GOT3 (cell line): ENCODE results near the gene SLC8A1.

Source experiments
- DNase-seq: peaks from one replicate; lab custom pipeline; 2025; ENCODE audit warnings: mixed read lengths; lab: John Stamatoyannopoulos, UW

Gene SLC8A1

DNA sequence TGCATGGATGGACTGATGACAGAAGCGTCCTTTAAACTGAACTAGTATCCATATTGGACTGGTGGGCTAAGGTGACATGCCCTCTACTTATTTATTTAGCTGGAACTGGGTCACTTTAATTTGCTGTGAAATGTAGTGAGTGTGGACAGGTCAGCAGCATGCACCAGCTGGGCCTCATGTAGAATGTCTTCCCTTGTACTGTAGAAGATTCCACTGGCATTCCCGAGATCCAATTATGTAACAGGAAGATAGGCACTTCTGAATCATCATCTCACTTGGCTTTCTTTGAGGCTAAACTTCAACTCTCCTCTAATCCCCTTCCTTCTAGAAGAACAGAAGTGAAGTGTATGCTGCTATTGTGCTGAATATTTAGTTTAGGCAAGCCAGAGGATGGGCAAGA, 296.2 kb downstream of the SLC8A1 start:
- no peak for DNase-seq

DNA sequence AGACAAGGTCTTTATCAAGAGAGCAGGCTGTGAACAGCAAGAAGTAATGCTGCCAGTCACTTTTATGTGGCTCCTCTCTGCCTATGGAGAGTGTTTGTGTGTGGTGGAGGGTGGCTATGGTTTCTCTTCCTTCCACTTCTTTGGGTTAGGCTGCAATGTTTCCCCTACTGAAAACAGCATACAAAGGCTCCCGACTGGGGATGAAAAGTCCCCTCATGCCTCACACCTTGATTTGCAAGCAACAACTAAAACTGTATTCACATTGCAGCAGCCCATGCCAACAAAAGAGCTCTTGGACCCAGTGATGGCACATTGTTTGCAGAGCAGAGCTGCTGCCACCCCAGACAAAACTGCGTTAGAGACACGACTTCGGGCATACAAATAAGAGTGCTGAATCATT, 301.6 kb downstream of the SLC8A1 start:
- no peak for DNase-seq

DNA sequence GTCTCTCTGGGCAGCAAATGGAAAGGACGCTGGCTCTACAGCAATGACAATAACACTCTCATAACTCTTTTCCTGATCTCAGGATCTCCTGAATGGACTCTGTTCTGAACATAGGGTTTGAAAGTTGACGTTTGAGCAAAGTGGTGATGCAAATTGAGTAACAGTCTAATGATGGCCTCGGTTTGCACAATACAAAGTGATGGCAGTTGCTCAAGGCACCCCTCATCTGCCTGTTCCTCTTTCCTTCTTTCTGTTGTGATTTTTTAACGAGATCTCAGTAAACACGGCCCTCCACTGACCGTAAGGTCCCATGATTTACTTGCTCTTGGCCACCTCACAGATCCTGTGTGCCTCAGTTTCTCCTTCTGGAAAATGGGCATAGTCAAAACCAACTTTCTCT, 303.6 kb downstream of the SLC8A1 start:
- no peak for DNase-seq

DNA sequence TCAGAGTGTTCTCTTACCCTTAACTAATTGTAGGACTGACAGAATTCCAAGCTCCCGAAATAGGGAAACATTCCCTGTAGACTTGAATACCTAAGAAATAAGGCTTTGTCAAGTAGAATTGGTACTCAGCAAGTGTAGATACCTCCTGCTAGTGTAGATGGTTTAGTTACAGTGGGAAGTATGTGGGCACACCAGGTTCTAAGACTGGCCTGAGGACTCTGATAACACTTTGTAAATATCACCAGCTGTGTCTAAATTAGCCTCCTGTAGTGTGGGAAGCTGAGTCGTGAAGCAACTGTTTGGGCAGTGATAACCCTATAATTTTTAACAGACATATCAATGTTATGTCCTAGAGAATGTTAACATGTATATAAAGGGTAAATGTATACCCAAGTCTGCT, 304.5 kb downstream of the SLC8A1 start:
- DNase-seq, result no peak

DNA sequence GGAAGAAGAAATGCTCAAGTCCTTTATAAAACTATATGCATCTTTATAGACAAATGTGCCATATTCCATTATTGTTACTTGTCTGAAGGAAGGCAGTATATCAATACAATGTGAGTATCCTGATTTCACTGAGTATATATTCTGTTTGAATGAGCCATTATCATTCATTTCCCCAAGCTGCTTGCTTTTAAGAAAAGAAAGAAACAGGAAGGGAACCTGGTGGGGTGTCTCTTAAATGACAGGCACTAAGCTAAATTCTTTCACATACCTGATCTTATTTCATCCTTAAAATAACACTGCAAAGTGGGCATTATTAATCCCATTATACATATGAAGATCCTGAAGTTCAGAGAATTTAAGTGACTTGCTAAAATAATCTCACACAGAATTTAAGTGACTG, 307.9 kb downstream of the SLC8A1 start:
- DNase-seq, result no peak

DNA sequence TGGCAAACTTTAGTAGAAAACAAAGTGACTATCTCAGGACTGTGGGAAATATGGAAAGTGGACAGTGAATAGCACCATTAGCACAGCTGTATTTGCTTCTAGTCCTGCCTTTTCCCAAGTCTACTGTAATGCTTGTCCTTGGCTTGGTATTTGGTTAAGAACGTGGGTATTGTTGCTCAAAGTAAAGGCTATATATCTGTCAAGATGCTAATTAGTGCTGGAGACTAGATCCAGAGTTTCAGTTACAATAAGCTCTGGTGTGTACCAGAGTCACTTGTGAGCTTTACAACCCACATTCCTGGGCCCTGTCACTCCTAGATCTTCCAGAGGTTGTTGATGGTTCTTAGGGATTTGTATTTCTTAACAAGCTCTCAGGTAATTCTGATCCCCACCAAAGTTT, 313.6 kb downstream of the SLC8A1 start:
- DNase-seq, result no peak

DNA sequence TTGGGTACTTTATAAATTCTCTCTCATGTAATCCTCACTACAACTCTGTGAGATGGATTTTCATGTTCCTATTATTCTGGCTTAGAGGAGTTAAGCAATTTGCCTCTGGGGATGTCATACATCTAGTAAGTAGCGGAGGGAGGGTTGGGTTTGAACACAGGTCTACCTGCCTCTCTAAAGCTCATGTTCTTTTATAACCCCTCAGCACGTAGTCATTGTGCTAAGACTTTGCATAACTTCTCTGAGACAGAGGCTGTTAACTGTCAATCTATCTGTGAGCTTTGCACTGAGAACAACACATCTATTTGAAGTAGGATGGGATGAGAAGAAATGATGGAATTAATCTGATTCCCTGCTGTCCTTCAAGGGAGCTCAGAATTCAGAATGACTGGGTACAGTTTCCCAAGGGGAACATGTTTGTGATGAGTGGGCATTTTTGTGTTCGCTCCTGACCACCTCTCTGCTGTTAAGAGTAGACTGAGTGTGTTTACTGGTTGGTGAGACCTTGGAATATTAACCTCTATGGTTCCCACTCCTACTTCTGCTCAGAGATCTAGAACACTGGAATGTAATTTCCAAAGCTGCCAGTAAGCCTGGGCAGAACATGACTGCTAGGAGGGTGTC, 320.7 kb downstream of the SLC8A1 start:
- DNase-seq, result no peak

DNA sequence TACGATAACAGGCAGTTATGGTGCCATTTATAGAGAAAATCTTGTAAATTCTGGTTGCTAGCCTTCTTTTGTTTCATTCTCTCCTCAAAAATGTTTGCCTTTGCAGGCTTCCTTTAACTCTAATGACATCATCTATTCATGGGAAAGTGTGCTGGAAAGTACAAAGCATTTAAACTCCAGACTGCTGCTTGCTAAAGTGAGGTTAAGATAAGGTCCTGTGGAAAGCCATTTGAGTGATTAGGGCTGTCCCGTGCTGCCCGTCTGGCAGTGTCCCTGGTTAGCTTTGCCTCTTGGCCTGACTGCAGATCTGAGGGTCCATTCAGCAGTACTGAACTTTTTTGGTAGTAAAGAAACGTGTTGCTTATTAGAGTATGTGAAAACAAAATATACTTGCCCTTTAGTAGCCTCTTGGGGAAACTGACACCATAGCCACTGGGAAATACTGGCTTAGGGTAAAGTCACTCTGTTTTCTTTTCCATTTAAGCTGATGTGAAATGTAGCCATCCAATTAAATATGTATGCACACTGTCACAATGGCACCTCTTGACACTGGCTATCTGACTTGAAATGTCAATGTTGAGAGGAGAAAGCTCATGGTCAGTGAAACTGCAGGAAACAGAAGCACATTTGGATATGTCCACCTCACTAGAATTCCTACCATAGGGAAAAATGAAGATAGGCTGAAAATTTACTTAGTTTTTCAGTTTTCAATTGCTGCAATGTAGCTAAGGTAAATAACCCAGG, 321.5 kb downstream of the SLC8A1 start:
- no peak for DNase-seq

DNA sequence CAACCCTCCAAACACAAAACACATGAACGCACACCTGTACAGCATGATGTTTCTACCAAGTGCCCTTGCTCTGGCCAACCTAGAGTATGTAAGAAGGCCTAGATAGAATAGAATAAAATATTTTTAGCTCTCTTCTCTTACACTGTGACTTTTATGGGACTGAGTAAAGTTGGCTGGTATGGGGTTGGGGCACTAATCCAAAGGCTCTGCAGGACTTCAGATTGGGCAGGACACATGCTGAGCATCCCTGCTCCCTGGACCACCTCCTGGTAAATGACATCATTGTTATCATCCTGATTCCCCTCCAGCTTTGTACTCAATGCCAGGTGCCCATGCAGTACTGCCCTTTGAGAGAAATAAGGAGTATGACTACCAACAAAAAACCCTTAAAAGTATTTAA, 322.2 kb downstream of the SLC8A1 start:
- DNase-seq, result no peak

DNA sequence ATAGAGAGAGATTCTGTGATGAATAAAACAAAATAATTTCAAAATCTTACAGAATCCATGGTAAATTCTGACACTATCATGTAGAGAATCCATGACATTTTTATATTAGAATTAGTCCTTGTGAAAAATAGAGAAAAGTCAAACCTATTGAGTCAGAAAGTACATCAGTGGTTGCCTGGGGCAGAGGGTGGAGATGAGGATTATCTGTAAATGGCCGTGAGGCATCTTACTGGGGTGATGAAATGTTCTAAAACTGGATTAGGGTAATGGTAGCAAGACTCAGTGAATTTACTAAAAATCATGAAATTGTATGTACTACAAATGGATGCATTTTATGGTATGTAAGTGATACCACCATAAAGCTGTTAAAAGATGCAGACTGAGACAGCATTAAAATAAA, 323.1 kb downstream of the SLC8A1 start:
- DNase-seq, result no peak

DNA sequence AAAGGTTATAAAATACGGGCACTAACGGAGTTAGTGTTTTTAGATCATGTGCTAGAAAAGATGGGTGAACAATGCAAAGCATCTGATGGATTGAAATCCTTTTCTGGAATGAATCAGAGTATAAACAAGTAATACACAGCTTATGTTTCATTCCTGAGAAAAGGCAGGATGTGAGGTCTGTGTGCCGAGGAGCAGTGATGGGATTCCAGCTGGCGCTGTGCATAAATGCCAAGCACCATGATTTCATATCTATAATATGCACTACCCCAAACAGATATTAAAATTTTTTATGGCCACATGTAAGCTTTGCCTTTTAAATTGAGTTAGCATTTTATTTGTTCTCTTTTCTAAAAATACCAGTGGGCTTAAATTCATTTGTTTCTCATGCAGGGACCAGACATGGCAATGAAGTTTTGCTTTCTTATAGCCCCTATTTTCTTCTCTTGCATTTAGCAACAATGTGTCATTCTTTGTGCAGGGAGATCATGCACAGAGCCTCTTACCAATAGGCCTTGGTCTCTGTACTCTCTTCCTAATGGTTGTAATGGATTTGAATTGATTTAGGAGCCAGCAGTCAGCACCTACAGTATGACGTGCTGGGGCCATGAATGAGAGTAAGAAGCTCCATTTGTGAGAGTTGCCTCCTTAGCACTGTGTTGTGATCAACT, 323.9 kb downstream of the SLC8A1 start:
- no peak for DNase-seq

DNA sequence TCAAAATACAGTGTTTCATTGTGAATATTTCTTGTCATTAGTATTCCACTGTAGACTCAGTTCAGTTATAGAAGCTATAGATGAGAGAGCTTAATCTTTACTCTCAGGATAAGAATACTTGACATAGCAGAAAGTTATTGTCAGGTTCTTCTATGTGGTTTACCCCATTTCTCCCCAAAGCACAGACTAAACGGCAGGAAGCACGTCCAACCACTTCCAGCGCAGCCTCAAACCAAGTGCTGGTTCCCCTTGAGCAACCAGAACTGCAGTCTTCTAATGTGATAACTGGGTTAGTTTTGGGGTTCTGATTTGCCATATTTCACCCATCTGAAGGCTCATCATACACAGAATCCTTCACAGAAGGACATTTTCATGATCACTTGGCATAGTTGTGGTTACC, 324.7 kb downstream of the SLC8A1 start:
- DNase-seq, result no peak

DNA sequence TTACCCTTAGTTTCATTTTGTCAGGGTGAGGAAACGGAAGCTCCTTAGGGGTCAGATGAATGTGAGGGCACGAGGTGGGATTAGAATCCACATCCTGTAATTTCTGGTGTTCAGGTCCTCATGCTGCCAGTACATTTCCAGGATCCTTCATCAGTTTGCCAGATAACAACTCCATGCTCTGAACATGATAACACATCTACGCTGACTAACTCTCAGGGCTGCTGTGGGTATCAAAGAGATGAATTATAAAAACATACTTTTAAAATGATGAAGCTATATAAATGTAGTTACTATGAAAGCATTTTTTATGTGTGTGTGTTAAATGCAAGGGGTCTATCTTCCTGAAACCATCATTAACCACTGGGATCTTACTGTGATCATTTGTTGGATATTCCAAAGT, 325.9 kb downstream of the SLC8A1 start:
- DNase-seq, result no peak

DNA sequence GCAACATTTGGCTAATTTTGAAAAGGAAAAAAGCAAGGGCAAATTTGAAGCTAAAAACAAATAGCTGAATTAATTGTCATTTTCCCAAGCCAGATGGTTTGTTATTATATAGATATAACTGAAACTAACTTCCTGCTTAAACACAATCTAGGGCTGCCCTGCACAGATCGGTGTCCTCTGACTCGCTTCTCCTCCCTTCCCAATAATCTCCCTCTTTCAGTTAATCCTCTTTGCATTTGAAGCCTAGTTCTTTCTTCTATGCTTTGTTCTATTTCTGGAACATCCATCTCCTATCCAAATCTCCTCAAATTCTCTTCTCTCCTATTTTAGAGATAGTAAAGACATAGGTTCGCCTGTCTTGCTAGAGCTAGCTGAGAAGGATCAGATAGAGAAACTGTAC, 328.1 kb downstream of the SLC8A1 start:
- no peak for DNase-seq

DNA sequence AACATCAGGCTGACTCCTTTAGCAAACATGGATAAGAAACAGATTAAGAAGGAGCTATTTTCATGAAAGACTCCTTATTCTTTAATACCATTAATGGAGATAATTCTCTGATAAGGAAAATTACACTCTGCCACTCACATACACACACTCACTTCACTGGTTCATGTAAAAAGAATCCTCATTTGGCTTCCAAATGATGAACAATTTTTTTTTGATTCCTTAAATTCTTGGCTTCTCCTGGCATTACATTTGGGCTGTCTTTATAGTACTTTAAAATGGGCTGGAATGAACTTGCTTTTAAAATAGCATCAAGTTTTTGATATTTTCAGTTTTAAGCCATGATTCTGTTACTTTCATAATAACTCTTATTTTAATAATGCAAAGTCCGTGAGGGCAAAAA, 328.6 kb downstream of the SLC8A1 start:
- no peak for DNase-seq

DNA sequence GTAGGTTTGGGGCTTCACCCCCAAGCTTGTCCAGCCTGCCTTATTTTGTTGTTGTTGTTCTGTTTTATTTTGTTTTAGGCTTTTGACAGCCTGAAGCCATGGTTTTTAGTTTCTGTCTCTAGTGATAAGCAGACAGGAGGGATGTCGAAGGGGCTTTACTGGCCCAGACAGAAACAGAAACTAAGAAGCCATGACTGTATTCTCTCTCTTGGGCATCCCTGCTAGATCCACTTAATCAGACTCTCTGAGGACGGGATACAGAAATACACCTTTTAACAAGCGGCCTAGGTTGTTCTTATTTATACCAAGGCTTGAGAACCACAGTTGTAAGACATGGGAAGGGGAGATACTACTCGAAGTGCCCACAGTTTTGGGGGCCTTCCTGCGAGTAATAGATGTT, 330.9 kb downstream of the SLC8A1 start:
- no peak for DNase-seq

DNA sequence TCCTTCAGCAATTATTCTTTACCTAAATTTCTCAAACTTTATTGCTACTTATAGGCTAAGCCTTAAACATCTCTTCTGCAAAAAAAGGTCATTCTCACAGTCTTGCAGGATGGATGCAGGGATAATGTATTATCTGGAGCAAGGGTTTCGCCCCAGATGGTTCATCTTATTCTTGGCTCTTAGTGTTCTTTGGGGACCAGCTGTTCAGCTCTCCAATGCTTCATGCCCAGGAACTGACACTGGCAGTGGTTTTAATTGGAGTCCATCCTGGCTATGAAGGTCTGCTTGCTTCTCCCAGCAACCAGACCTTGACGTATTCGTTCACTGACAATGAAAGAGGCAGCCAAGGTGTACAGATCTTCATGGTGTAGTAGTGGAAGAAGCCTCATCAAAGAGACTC, 331.9 kb downstream of the SLC8A1 start:
- no peak for DNase-seq

DNA sequence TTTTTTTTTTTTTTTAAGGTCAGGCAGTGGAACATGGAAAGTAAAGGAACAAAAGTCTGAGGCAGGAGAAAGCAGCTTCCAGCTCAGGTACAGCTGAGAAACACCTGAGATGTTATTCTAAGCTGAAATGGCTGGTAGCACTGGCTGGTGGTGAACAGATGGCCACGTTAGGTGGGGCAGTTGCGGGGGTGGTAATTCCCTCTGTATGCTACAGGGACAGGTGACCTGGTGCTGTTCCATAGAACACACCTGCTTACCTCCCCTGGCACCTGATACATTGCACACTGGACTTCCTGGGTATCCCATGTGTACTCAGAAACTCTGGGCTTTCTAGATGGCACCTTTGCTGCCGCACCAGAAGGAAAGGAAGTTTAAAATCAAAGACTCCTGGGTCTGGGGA, 333.3 kb downstream of the SLC8A1 start:
- no peak for DNase-seq

DNA sequence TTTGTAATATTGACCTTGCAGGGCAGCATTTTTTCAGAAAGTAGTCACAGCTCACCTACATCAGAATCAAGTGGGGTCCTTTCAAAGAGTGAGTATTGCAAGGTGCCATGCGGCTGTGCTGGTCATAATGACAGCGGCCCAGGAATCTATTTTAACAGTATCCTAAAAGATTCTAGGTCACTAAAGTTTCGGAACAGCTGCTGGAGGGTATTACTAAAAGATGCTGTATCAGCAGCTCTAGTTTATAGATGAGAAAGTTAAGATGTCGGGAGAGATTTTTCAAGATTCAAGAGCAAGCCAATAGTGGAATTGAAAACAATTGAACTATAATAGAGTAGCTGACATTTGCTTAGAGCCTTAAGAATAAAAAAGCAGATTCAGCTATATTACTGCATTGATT, 336.0 kb downstream of the SLC8A1 start:
- no peak for DNase-seq

DNA sequence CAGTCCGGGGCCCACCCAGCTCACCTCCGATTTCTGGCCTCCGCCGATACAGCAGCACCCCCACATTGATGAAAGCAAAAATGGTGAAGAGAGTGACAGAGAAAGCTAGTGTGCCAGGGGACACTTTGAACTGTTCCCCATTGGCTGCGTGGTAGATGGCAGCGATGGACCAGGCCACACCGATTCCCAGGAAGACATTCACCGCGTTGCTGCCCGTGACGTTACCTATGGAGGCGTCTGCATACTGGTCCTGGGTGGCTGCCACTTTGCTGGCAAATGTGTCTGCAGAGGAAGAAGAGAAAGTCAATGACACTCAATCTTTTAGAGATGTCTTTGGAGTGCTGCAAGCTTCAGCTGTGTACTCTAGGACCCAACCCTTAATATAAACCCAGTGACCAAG, 336.5 kb downstream of the SLC8A1 start:
- no peak for DNase-seq

DNA sequence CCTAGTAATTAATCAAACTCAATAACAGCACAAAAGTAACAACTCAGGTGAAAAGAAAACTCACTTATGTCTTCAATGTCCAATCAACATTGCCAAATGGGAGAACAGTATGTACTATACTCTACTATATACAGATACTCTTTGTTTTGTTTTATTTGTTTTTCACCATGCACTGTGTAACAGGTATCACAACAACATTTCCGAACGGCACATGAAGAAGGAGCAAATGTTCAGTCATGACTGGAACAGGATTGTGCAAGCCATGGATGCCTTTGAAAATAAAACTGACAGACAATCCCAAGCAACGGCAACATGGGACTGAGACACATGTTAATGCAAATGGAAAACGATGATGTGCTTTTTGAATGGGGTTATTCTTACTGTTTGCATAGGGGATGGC, 337.9 kb downstream of the SLC8A1 start:
- no peak for DNase-seq

DNA sequence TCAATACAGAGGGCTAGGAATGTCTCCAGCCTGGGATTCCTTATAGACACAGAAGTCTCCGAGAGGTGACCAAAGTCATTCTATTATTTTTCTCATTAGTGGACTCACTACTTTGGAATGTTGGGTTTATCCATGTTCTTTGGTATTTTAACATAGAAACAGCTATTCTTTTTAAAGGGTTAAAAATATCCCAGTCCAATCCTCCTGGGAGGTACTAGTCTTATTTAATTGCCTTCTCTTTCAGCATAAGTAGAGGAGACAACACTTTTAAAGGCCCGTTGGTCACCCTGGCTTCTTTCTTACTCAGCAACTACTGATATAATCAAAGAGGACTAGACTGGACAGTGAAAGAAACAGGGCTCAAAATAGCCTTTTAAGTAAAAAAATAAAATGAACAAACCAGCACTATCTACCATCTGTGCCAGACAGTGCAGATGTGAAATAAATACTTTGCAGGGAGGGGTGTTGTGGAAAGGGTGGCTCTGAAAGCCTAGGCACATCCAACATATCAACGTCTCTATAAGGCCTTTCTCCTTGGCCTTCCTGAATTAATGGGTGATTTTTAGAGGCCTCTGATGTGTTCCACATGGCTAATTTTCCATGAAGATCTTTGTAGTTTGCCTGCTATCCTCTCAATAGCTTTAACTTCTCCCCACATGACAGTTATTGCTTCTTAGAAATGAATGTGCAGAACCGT, 338.5 kb downstream of the SLC8A1 start:
- DNase-seq, result no peak

DNA sequence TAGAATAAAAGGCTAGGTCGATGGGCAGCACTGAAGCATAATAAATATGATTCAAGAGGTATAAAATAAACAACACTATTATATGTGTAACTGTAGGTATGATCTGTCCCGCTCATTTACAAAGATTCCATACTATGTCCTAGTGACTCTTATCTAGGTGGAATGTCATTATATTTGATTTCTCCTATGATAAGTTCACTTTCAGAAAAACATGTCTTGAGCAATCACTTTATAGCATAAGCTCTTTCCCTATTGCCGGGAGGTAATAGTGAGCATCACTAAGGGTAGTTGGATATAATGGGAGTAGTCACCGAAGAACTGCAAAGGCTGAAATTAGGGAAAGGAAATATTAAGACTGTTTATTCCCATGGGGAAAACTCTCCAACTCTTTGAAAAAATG, 342.5 kb downstream of the SLC8A1 start:
- DNase-seq, result no peak
